A549 (cell line): Measurements from ENCODE around the gene PAM.

Experiments used
- CHD2 ChIP-seq: fragments of 150-350 bp; IDR thresholded peaks from 2 replicates; pipeline ENCODE4 v1.6.1; 2014; ENCODE audit warnings: low read length; ENCODE audit not compliant: partially characterized antibody
- CTCF ChIP-seq: fragments of >200 bp; sonication (Bioruptor Twin); formaldehyde crosslinking; IDR thresholded peaks from 3 replicates; pipeline ENCODE4 v1.5.1; 2016
- EP300 ChIP-seq, 2 experiments: fragments of >200 bp; sonication (Bioruptor Twin); formaldehyde crosslinking; IDR thresholded peaks; 2 replicates in 1 of 2; 3 replicates in 1 of 2; pipeline ENCODE4 v1.6.1; 2016 to 2017
- HDAC2 ChIP-seq: fragments of 200-600 bp; sonication (generic); IDR thresholded peaks from 2 replicates; pipeline ENCODE4 v1.6.1; 2016
- HMGXB4 ChIP-seq: fragments of 250-450 bp; sonication (Bioruptor Pico); IDR thresholded peaks from 2 replicates; pipeline ENCODE4 v1.5.0; 2021; ENCODE audit warnings: mild to moderate bottlenecking, moderate library complexity, borderline replicate concordance
- MYC ChIP-seq: IDR thresholded peaks from 2 replicates; pipeline ENCODE4 v1.6.1; 2012; ENCODE audit warnings: mild to moderate bottlenecking, inconsistent platforms, low read length, improper control_type of control experiment, borderline replicate concordance
- PHF8 ChIP-seq: fragments of 200-600 bp; sonication (generic); IDR thresholded peaks from 2 replicates; pipeline ENCODE4 v1.6.1; 2016; ENCODE audit warnings: low read depth, mild to moderate bottlenecking, antibody characterized with exemption, moderate library complexity, borderline replicate concordance
- POLR2A ChIP-seq: IDR thresholded peaks from 2 replicates; pipeline ENCODE4 v1.6.1; 2012; ENCODE audit warnings: mild to moderate bottlenecking, low read length
- RAD21 ChIP-seq, 2 experiments: fragments of >200 bp in 1 of 2; sonication (Bioruptor Twin) in 1 of 2; formaldehyde crosslinking in 1 of 2; IDR thresholded peaks in 1 of 2; conservative IDR thresholded peaks in 1 of 2; 2 replicates in 1 of 2; 3 replicates in 1 of 2; pipeline ENCODE4 v1.6.1; 2012 to 2018; ENCODE audit warnings: inconsistent platforms in 1 of 2
- RNF2 ChIP-seq: fragments of 200-600 bp; sonication (generic); IDR thresholded peaks from 2 replicates; pipeline ENCODE4 v1.6.1; 2016; ENCODE audit warnings: low read depth, mild to moderate bottlenecking, antibody characterized with exemption, moderate library complexity, borderline replicate concordance
- SREBF2 ChIP-seq: fragments of 450-650 bp; IDR thresholded peaks from 2 replicates; pipeline ENCODE4 v1.6.1; 2014; ENCODE audit warnings: mild to moderate bottlenecking, moderate library complexity
- ZC3H11A ChIP-seq: fragments of 450-650 bp; IDR thresholded peaks from 2 replicates; pipeline ENCODE4 v1.6.1; 2014; ENCODE audit warnings: antibody characterized with exemption, mild to moderate bottlenecking
- ZFP36 ChIP-seq: fragments of 450-650 bp; IDR thresholded peaks from 2 replicates; pipeline ENCODE4 v1.6.1; 2014; ENCODE audit warnings: borderline replicate concordance; ENCODE audit not compliant: partially characterized antibody
- TF ChIP-seq, protein P1 (sequence below): IDR thresholded peaks from 2 replicates; pipeline ENCODE4 v1.6.1; 2012

- no peak for TF ChIP-seq RAD21 (conservative IDR thresholded peaks at IDR 0.05 in 1 of 2, IDR thresholded peaks at IDR 0.05 in 1 of 2)
- TF ChIP-seq POLR2A: no peak
- no peak for TF ChIP-seq CHD2
- no peak for TF ChIP-seq CTCF
- TF ChIP-seq RNF2: no peak
- no peak for TF ChIP-seq MYC
- TF ChIP-seq, protein P1, sequence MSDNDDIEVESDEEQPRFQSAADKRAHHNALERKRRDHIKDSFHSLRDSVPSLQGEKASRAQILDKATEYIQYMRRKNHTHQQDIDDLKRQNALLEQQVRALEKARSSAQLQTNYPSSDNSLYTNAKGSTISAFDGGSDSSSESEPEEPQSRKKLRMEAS: no peak
- TF ChIP-seq HMGXB4: no peak
- TF ChIP-seq PHF8: no peak
- no peak for TF ChIP-seq EP300 (IDR thresholded peaks at IDR 0.05)
- TF ChIP-seq HDAC2: no peak
- TF ChIP-seq SREBF2: no peak
- no peak for TF ChIP-seq ZFP36
- TF ChIP-seq ZC3H11A: no peak
These were observed 75.1 kb downstream of the PAM start for GRCh38 chr5:102830241-102830640.
